ENCODE measurements around the gene EFHC1.
"Not testable (repeated sequence)": the region's sequence is repeated elsewhere in the genome, so short reads cannot be mapped to it uniquely, and the experiment has no call there.

EFHC1 gene, protein sequence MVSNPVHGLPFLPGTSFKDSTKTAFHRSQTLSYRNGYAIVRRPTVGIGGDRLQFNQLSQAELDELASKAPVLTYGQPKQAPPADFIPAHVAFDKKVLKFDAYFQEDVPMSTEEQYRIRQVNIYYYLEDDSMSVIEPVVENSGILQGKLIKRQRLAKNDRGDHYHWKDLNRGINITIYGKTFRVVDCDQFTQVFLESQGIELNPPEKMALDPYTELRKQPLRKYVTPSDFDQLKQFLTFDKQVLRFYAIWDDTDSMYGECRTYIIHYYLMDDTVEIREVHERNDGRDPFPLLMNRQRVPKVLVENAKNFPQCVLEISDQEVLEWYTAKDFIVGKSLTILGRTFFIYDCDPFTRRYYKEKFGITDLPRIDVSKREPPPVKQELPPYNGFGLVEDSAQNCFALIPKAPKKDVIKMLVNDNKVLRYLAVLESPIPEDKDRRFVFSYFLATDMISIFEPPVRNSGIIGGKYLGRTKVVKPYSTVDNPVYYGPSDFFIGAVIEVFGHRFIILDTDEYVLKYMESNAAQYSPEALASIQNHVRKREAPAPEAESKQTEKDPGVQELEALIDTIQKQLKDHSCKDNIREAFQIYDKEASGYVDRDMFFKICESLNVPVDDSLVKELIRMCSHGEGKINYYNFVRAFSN

DNA sequence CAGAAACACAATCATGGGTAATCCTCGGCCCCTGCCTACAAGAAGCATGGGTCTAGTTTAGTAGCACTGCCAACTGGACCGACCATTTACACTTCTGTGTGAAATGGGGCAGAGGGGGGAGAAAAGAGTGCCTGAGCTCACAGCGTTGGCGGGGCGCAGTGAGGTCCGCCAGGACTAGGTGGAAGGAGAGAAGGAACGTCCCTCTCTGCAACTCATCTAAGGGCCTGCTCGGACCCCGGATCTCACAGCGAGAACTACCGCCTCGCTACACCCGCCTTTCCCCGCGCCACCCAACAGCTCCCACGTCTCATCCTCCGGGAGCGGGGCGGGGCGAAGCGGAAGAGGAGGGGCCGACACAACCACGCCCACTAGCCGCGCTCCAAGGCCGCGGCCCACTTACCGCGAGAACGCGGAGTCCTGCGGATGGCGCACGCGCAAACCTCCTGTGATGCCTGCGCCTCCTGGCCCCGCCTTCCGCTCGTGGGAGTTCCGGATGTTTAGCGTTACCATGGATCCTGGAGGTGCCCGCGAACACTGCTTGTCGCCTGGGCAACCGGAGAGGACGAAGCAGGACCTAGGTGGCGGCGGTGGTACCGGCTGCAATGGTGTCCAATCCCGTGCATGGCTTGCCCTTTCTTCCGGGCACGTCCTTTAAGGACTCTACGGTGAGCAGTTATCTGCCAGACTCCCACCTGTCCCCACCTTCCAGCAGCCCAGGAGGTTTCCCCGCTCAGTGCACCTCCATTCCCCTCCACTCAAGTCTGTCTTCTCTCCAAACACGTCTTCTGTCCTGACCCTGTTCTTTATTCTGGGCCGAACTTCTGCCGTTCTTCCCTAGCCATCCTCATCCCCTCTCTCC, at the start of gene EFHC1:
EFHC1 (plus strand) TSS at position 534 of the 859 bp plus-strand sequence; CDS start at position 603, 69 bp downstream.
- peak; percentile 99 for DNase-seq

DNA sequence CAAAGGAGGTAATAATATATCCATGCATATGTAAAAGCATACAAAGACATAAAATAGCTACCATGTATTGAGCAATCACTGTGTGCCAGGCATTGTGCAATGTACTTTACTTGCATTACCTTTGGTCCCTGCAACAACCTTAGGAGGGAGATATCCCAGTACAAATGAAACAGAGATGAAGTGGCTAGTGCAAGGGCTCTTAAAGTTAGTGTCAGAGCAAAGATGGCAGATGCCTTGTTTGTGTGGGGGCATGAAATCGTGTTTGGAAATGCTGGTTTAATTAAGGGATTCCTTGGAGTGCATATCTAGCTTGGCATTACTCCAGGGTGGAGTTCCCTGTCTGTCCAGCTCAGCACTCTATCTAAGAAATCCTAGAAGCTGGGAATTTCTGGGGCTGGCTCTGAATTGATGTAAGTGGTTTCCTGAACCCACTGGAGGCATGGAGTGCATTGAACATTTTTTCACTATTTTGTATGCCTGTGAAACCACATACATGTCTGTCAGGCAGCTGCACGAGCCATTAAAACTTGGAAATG, 48.4 kb upstream of the EFHC1 start:
- no peak for DNase-seq

DNA sequence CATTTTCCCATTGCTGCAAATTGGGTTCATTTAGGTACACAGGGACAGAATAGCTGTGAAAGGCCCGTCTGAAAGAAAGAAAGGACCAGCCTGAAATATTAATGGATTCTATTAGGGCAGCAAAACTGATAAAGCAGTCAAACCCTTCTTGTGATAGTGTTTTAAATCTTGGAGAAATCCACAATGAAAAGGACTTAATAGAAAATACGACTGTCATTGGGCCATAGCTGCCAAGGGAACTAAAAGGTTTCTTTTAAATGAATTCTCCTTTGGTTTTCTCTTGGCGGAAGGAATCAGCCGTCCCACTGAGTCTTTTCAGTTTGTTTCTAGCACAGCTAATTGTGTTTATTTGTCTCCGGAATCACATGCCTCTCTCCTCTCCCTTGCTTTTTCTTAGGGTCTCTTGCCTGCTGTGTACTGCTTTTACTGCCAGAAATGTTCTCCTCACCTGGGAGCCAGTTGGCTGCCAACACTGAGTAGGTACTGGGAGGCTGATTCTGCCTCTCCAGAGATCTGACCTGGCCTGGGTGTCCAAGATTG, 46.9 kb upstream of the EFHC1 start:
- DNase-seq, result no peak

DNA sequence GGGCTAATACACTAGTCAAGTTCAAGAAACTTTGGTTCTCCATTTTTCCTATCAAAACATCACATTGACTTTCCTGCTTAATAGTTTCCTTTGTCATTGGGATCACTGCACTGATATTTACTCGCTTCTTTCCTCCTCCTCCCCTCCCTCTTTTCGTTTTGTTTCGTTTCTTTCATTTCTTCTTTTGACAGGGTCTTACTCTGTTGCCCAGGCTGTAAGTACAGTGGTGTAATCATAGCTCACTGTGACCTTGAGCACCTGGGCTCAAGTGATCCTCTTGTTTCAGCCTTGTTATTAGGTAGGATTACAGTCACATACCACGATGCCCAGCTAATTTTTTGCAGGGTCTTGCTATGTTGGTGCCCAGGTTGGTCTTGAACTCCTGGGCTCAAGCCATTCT, 45.9 kb upstream of the EFHC1 start:
- DNase-seq, result no peak

DNA sequence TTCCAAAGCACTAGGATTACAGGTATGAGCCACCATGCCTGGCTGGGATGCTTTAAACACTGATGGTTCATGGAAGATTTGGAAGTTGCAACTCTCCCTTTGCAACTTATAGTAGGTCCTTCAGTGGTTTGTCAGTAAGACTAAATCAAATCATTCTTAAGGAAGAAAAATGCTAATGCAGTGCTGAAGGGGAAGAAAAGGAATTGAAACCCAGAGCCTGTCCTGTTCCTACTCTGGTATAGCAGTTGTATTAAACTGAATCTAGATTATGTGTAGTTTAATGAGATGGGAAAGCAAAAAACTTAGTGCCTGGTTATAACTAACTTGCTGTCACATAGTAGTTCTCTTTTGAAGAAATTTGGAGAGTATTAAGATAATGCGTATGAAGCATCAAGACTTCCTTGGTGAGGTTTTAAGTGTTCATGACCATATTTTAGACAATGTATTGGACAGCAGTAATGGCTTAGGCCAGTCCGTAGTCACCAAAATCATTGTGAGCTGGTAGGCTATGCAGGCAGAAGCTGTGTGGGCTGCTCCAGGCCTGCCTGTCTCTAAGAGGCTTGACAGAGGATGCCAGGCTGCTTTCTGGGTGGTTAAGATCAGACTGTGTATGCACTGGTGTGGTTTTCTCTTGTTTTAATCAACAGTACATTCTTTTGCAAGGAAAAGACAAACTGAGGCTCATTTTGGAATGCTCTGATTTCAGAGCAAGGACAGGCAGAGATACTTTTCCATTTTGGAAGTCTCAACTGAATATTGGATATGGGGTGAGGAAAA, 44.2 kb upstream of the EFHC1 start:
- DNase-seq, result no peak

DNA sequence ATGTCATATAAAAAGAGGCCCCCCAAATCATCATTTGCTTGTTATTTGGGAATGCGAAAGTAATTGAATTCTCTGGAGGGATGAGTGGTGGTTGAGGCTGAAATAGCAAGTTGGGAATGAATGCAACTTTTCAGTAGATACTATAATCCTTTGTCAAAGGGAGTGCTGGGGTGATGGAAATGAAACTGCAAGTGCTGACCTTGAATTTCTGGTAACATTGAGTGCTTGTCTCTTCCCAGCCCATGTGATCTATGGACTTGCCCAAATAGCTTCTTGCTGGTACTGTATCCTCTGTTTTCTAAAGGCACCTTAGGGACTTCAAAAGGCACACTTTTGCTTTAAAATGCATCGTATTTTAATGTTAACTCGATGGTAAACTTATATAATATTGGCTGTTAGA, 43.4 kb upstream of the EFHC1 start:
- DNase-seq, result no peak

DNA sequence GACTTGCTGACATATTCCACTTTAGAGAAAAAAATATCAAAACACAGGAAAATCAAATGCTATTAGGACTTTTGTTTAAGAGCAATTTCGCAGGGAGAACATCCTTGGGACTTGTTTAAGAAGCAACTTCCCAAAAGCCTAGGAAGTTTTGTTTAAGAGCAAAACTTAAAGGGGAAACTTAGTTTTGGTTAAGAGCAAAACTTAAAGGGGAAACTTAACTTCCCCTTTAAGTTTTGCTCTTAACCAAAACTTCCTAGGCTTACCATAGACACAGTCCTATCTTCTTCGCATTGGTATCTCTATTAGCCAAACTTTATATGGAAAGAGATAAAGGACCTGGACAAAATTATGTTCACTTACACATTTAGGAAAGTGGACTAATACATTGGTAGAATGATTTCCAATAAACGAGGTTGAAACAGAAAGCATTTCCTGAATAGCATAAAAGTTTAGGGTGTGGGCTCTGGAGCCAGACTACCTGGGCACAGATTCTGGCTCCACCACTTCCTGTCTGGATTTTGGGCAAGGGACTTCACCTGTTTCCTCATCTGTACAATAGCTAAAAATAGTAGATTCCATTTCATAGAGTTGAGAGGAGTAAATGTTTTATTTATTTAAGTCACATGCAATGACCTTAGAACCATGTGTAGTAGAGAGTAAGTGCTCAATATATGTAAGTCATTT, 42.5 kb upstream of the EFHC1 start:
- no peak for DNase-seq

DNA sequence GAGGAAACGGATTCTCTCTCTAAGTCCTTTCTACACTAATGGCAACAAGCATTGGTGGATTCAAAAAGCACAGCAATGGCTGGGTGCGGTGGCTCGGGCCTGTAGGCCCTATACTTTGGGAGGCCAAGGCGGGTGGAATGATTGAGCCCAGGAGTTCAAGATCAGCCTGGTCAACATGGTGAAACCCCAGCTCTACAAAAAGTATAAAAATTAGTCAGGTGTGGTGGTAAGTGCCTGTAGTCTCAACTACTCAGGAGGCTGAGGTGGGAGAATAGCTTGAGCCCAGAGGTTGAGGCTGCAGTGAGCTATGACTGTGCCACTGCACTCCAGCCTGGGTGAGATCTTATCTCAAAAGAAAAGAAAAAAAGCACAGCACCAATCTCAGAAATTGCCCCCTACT, 38.9 kb upstream of the EFHC1 start:
- DNase-seq, result no peak

DNA sequence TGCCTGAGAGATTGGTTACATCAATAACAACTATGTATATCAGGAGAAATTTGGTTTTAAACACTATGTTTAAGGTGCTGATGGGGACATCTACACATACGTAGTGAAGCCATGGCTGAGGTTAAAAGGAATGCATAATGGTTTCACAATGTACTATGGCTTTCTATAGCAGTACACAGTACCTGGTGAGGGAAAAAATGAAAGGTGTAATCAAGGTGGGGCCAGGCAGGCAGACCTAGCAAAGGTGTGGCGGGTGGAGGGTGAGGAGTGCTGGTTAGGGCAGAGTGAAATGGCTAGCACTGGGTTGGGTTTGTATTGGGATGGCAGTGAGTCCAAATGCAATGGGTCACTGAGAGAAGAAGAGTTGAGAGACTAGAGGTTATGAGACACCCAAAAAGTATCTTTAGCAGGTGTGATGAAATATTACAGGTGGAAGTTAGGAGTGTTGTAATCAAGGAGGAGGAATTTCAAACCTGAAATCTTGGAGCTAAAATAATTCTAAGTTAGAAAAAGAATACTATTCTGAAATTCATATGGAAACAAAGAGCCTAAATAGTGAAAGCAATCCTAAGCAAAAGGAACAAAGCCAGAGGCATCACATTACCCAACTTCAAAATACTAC, 35.9 kb upstream of the EFHC1 start:
- DNase-seq, result no peak

DNA sequence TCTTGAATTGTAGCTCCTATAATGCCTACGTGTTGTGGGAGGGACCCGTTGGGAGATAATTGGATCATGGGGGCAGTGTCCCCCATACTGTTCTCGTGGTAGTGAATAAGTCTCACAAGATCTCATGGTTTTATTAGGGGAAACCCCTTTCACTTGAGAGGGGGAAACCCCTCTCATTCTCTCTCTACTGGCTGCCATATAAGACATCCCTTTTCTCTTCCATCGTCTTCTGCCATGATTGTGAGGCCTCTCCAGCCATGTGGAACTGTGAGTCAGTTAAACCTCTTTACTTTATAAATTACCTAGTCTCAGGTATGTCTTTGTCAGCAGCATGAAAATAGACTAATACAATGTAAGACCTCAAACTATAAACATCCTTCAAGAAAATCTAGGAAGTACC, 35.1 kb upstream of the EFHC1 start:
- no peak for DNase-seq

DNA sequence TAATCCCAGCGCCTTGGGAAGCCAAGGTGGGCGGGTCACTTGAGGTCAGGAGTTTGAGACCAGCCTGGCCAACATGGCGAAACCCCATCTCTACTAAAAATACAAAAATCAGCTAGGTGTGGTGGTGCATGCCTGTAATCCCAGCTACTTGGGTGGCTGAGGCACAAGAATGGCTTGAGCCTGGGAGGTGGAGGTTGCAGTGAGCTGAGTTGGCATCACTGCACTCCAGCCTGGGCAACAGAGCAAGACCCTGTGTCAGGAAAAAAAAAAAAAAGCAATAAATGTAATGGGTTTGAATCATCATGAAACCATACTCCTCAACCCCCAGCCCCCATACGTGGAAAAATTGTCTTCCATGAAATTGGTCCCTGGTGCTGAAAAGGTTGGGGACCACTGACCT, 32.0 kb upstream of the EFHC1 start:
- not testable (repeated sequence) for DNase-seq

DNA sequence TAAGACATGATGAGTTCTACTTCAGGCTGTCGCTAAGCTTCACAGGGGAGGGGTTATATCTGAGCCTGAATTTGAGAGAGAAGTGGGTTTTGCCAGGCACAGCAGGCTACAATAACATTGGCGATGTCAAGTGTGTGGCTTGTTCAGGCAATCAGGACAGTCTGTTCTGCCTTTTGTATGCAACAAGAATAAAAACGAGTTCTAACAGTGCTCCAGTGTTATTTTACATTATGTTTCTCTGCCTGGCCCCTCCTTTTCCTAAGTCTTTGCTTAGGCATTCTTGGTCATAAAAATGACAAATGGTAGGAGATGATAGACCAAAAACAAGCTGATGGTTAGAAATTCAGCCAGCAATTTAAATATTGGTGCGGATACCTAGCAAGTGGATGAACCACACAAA, 31.4 kb upstream of the EFHC1 start:
- DNase-seq, result no peak

DNA sequence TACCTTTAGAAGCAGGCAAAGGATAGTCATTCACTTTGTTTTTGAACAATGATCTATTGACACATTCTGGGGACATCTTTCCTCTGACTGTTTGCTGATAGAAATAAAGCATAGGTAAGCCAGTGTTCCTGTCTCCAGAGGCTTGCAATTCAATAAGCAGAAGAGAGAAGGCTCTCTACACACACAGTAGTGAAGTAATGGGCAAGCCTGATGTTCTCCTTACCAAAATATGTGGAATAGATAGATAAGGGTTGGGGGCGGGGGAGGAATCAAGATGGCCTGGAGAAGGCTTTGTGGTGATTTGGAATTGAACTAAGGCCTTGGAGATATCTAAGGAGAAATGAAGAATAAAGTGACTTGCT, 30.9 kb upstream of the EFHC1 start:
- no peak for DNase-seq

DNA sequence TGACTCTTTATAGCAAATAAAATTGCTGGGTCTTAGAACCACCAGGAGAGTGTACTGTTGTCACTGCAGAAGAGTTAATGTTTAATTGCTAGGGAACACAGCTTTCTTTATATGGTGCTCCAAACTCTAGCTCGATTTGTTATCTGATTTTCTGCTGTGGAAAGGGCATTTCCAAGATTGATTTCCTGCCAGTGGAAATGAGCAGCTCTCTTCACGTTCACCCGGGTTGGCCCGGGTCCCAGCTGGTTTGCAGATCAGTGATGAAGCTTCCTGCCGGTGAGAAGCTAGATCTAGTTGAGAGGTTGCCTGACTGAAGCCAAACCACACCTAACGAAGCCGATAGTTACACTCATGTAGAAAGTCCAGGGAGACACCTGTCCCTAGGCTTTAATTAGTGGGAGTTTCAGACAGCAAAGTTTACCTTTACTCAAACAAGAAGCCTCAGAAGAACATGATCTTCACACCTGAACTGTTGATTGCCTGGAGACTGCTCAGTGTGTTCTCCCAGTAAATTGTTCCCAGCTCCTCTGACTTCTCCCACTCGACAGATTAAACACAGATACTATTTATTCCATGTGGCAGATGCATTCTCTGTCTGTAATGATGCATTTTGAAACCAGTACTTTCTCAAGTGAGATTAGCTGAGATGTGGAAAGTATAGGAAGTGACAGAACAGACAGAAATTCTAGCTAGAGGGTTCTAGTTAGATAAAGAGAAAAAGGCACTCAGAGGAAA, 30.3 kb upstream of the EFHC1 start:
- peak; percentile 40 for DNase-seq

DNA sequence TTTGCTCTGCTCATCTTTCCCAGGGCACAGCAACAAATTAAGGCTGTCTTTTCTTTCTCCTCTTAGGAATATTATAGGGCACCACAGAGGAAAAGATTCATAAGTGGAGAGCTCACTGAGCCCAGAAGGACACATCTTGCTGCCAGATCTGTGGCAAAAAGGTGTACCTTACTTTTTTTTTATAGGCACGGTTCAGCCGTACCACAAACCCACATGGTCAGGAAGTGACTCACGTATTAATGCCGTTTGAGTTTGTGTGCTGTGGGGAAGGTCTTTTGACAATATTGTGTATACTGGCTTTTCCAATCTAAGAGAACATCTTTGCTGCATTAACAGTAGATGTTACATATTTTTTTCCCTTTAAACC, 29.8 kb upstream of the EFHC1 start:
- DNase-seq, result peak; percentile 14

DNA sequence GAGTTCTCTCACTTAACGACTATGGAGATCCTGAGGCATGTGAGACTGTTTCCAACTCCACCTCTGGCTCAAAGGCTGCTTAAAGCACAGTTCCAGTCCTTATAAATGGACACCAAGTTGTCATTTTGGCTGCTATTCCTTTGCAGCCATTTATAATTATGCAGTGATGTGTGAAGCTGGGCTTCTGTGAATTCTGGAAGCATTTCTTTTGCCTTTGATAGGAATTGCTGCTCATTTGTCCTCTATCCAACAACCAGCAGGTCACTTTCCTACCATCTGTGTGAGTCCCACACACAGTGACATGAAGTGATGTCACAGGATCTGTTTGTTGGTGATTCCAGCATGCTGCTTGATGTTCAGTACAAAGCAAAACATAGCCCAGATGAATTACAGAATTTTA, 28.5 kb upstream of the EFHC1 start:
- DNase-seq, result no peak

DNA sequence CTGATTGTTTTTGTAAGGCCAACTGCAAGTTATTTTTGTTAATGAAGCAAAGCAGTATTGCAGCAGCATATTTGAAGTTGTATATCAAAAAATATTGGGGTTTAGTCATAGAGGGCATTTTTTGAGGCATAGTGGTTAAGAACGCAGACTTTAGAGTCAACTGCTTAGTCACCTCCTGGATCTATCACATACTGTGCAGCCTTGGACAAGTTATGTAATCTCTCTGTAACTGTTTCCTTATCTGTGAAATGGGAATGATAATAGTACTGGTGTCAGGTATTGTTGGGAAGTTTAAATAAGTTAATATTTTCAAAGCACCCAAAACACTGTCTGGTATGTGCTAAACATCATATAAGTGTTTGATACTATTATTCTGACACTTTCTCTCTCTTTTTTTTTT, 27.2 kb upstream of the EFHC1 start:
- DNase-seq, result no peak

DNA sequence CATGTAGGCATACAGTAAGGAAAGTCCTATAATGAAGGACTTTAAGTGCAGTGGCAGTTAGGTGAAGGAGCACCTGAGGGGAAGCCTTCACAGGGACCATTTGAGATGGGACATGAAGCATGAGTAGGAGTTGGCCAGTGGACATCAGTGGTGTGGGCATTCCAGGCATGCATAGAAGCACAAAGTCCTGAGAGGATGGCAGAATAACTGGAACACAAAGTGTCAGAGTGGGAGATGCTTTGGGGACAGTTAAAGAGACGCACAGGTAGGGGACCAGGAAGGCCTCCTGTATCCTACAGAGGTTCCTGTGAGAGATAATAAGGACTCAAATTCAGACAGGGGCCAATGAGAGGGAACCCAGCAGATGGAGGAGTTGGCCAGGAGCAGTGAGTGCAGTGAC, 26.4 kb upstream of the EFHC1 start:
- no peak for DNase-seq

DNA sequence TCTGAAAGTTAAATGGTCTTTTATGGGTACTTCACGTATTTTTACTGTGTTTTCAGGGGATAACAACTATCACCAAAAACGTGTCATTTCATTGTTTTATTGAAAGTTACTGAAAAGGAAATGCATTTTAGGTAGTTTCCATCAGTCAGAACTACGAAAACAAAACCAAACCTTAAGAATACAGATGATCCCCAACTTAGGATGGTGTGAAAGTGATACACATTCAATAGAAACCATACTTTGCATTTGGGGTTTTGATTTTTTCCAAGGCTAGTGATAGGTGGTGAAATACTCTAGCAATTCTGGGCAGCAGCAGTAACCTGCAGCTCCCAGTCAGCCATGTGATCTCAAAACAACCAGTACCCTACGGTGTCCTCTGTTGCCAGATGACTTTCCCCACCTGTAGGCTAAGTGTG, 25.9 kb upstream of the EFHC1 start:
- DNase-seq, result no peak

DNA sequence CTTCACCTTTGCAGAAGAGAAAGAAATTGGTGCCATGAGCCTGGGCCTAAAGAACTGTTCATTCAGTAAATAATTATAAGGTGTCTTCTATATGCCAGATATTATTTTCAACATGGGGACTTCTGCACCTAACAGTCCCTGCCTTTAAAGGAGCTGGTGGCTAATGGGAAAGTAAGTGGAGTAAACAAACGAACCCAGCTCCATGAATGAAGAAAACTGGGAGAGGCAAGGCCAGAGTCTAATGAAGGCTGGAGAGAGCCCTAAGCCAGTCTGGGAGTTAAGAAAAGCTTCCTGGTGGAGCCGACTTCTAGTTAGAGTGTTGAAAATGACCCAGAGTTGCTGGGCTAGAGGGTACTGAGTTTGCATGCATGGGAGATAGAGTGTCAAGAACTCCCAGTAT, 24.2 kb upstream of the EFHC1 start:
- no peak for DNase-seq

Measured in COR-L47 (cell line).